RWPE1 (cell line): Measurements from ENCODE around the gene ABCA2.

Experiments used
- CTCF ChIA-PET: fragments of 350-600 bp; sonication (Branson Sonifier 250); formaldehyde crosslinking; extraction: SDS; loops from one replicate; lab custom pipeline; 2021; lab: Yijun Ruan, JAX
- POLR2A ChIA-PET: fragments of 400-600 bp; formaldehyde crosslinking; extraction: SDS; loops from one replicate; lab custom pipeline; 2020; ENCODE audit warnings: antibody characterized with exemption; ENCODE audit not compliant: low non-redundant PET; lab: Yijun Ruan, JAX
- DNase-seq: peaks from one replicate; pipeline ENCODE4 v3.0.0; 2012; ENCODE audit warnings: low spot score
- H3K27ac ChIP-seq: fragments of 450-650 bp; 2 replicates; pipeline ENCODE4 v1.5.1; 2017
- TF ChIP-seq, protein P1 (sequence below): fragments of 450-650 bp; conservative IDR thresholded peaks from 2 replicates; pipeline ENCODE4 v1.5.1; 2017; ENCODE audit warnings: low read depth, mild to moderate bottlenecking

The ABCA2 gene

DNA sequence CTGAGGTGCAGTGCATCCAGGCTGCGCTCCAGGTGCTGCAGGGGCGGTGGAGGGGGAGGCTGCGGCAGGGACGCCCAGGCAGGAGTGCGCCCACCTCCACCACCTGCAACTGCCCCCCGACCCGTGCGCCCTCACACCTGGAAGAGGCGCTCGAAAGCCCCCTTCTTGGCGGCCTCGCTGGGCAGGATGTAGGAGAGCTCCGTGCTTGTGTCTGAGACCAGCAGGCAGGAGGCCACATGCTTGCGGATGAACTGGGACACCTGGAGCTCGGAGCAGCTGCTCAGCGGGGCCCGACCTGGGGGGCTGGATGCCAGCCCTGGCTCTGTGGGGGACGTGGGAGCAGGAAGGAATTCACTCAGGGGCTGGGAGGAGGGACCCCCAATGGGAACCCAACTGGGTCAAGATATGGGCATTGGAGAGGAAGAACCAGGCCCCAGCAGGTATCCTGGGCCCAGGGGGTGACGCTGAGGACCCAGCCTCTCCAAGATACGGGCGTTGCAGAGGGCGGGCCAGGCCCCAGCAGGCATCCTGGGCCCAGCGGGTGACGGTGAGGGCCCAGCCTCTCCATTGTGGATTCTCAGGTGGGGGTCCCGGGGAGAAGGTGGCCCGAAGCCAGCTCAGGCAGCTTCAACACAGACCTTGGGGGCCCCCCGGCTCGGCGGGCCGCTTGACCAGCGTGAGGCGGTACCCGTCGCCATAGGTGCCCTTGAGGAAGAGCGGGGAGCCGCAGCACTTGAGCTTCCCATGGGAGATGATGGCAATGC, 13.1 kb downstream of the ABCA2 start:
- ChIA-PET POLR2A (no interaction called here), CTCF (interaction anchor here (0.5 to 3.4 kb wide), 4 partner anchors 11 to 195 kb away, joined by 5 to 22 read pairs (median 6); no protein-coding TSS in a partner anchor)
- no peak for DNase-seq
- TF ChIP-seq, protein P1, sequence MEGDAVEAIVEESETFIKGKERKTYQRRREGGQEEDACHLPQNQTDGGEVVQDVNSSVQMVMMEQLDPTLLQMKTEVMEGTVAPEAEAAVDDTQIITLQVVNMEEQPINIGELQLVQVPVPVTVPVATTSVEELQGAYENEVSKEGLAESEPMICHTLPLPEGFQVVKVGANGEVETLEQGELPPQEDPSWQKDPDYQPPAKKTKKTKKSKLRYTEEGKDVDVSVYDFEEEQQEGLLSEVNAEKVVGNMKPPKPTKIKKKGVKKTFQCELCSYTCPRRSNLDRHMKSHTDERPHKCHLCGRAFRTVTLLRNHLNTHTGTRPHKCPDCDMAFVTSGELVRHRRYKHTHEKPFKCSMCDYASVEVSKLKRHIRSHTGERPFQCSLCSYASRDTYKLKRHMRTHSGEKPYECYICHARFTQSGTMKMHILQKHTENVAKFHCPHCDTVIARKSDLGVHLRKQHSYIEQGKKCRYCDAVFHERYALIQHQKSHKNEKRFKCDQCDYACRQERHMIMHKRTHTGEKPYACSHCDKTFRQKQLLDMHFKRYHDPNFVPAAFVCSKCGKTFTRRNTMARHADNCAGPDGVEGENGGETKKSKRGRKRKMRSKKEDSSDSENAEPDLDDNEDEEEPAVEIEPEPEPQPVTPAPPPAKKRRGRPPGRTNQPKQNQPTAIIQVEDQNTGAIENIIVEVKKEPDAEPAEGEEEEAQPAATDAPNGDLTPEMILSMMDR, result no peak
- no peak overlapping the region for H3K27ac ChIP-seq

DNA sequence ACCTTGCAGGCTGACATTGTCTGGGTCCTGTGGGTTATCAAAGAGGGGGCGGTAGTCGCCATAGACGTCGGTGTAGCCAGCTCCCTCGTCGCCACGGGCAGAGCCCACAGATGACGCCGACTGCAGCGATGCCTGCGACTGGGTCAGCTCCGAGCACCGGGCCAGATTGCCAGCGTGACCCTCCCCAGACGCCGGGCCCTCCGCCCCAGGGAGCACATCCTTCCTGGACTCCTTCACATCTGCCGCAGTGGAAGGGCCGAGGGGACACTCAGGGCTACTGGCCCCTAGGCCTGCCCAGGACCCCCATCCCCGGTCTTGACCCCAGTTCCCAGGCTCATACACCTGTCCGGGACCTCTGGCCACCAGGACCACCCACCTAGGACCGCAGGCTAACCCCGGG, 13.9 kb downstream of the ABCA2 start:
- TF ChIP-seq, protein P1, result no peak
- no peak overlapping the region for H3K27ac ChIP-seq
- no peak for DNase-seq
- ChIA-PET CTCF (interaction anchor here (1.3 to 3.4 kb wide), 2 partner anchors 10 to 15 kb away, joined by 5 to 22 read pairs; no protein-coding TSS in a partner anchor), POLR2A (no interaction called here)

DNA sequence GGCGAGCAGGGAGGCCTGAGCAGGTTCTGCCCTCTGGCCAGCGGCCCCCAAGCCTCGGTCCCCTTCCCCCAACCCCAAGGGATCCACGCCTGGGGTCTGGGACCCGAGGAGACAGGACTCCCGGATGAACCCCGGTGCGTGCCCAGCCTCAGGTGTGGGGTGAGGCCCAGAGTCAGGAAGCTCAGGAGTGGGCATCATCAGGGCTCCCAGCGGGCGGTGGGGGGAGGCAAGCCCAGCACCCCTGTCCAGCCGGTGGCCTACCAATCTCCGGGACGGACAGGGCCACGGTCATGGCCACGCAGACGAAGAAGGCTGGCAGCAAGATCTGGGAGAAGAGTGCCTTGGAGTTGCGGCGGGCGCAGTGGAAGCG, 14.5 kb downstream of the ABCA2 start:
- H3K27ac ChIP-seq, result no peak overlapping the region
- no peak for DNase-seq
- CTCF ChIA-PET, result interaction anchor here (1.2 kb wide), 1 partner anchor 15 kb away, joined by 4 read pairs; no protein-coding TSS in a partner anchor
- POLR2A ChIA-PET, result no interaction called here
- TF ChIP-seq, protein P1, result no peak

DNA sequence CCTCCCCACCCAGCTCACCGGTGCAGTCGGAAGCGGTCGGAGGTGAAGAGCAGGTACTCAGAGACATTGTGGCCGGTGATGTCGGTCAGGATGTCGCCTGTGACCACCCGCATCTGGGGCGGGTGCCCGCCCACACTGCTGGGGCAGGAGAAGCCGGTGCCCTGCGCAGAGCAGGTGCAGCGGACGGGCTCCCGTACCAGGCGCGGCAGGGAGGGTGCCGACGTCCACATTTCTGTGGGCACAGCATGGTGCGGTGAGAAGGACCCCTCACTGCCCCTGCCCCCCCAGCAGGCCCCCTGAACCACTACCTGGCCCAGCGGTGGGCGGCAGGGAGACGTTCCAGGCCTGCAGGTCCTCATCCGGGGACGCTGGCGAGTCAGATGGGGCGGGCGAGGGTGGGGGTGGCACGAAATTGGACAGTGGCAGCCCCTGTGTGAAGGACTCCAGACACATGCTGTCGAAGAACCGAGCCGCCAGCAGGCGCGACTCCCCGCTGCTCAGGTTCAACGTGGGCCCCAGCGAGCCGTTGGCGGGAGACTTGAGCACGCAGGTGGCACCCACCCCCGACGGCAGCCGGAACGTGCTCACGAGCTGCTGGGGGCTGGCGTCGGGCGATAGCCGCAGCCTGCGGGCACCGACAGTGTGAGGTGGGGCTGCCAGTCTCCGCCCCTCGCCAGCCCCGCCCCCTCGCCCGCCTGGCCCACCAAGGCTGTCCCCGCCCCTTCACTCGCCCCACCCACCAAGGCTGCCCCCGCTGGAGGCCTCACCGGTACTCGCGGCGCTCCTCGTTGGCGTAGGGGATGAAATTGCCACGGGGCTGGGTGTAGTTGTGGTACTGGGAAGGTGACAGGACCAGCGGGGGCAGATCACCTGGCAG, 15.1 kb downstream of the ABCA2 start:
- TF ChIP-seq, protein P1, result no peak
- POLR2A ChIA-PET, result no interaction called here
- no peak for DNase-seq
- CTCF ChIA-PET, result interaction anchor here (1.2 to 1.8 kb wide), 3 partner anchors 16 to 22 kb away, joined by 4 to 8 read pairs (median 4); no protein-coding TSS in a partner anchor
- no peak overlapping the region for H3K27ac ChIP-seq

DNA sequence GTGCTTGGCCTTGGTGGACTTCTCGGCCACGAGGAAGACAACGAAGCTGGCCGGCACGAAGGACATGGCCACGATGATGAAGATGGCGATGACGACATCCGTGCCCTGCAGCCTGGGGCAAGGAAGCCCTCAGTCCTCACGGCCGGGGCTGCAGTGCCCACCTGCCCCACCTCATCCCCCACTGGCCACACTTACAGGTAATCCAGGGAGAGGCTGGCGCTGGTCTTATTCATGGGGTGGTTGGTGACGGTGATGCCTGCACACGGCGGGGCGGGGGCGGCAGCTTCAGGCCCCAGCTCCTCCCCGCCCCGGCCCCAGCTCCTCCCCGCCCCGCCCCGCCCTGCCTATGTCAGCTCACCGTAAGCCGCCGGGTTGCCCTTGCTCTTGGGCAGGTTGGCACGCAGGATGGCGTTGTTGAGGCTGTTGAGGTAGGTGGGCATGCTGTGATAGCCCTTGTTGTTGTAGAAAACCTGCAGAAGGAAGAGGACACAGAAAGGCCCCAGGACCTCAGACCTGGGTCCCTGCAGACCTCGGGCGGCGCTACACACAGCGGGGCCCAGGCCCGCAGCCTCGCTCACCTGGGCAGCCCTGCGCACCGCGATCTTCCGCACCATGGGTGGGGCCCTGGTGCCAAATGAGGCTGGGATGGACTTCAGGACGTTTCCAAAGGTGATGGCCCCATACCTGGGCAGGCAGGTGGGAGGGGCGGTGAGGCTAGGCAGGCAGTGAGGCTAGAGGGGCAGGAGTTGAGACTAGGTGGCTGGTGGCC, 15.9 kb downstream of the ABCA2 start:
- no peak overlapping the region for H3K27ac ChIP-seq
- ChIA-PET CTCF (interaction anchor here (1.5 to 1.8 kb wide), 2 partner anchors 17 to 23 kb away, joined by 4 to 8 read pairs; no protein-coding TSS in a partner anchor), POLR2A (no interaction called here)
- TF ChIP-seq, protein P1, result no peak
- DNase-seq, result no peak
